ENCODE results near the gene PLAC8L1.

The PLAC8L1 gene

GRCh38 chr5:146059460-146060220 lies 45.7 kb downstream of the PLAC8L1 start:
- no peaks in the 10 kb centered on the region for H3K9me3 ChIP-seq (ENCODE audit: control insufficient read depth, insufficient read depth, low read length)
- H3K9me2 ChIP-seq (replicated peaks; ENCODE audit: control insufficient read depth, low read length) = no peaks in the 10 kb centered on the region
- H3K27ac ChIP-seq (ENCODE audit: low read depth, low read length) = no peak overlapping the region
- no peaks in the 10 kb centered on the region for H3F3A ChIP-seq (ENCODE audit: control insufficient read depth, insufficient read depth)
- no peaks in the 10 kb centered on the region for H4K20me1 ChIP-seq (ENCODE audit: control insufficient read depth, insufficient read depth, low read depth, low read length)
- no peak overlapping the region for H3K4me3 ChIP-seq (ENCODE audit: low read length)
- H3K4me1 ChIP-seq (ENCODE audit: control insufficient read depth, low read length) = no peaks in the 10 kb centered on the region
- TF ChIP-seq EZH2phosphoT487 (IDR thresholded peaks at IDR 0.05; ENCODE audit: borderline replicate concordance, low read length) = no peak
- no peak overlapping the region for H3K4me2 ChIP-seq (ENCODE audit: low read length)
- no peaks in the 10 kb centered on the region for H3K79me2 ChIP-seq (ENCODE audit: control insufficient read depth, low read length)
- no peaks in the 10 kb centered on the region for H3K36me3 ChIP-seq (ENCODE audit: control insufficient read depth, low read length)
- peaks cover 8% of the 10 kb centered on the region for H3K27me3 ChIP-seq (ENCODE audit: control insufficient read depth, low read length)

- Histone ChIP-seq H3K79me2 (ENCODE audit: control insufficient read depth, low read length) (no peaks in the 10 kb centered on the region), H3K27me3 (ENCODE audit: control insufficient read depth, low read length) (peaks cover 10% of the 10 kb centered on the region), H4K20me1 (ENCODE audit: control insufficient read depth, insufficient read depth, low read depth, low read length) (no peaks in the 10 kb centered on the region), H3K4me2 (ENCODE audit: low read length) (no peak overlapping the region), H3K36me3 (ENCODE audit: control insufficient read depth, low read length) (no peaks in the 10 kb centered on the region), H3F3A (ENCODE audit: control insufficient read depth, insufficient read depth) (no peaks in the 10 kb centered on the region), H3K4me1 (ENCODE audit: control insufficient read depth, low read length) (no peaks in the 10 kb centered on the region), H3K9me3 (ENCODE audit: control insufficient read depth, insufficient read depth, low read length) (no peaks in the 10 kb centered on the region), H3K27ac (ENCODE audit: low read depth, low read length) (no peak overlapping the region), H3K9me2 (replicated peaks; ENCODE audit: control insufficient read depth, low read length) (no peaks in the 10 kb centered on the region), H3K4me3 (ENCODE audit: low read length) (no peak overlapping the region)
- TF ChIP-seq EZH2phosphoT487 (IDR thresholded peaks at IDR 0.05; ENCODE audit: borderline replicate concordance, low read length) = no peak
- TF ChIP-seq, protein P1, sequence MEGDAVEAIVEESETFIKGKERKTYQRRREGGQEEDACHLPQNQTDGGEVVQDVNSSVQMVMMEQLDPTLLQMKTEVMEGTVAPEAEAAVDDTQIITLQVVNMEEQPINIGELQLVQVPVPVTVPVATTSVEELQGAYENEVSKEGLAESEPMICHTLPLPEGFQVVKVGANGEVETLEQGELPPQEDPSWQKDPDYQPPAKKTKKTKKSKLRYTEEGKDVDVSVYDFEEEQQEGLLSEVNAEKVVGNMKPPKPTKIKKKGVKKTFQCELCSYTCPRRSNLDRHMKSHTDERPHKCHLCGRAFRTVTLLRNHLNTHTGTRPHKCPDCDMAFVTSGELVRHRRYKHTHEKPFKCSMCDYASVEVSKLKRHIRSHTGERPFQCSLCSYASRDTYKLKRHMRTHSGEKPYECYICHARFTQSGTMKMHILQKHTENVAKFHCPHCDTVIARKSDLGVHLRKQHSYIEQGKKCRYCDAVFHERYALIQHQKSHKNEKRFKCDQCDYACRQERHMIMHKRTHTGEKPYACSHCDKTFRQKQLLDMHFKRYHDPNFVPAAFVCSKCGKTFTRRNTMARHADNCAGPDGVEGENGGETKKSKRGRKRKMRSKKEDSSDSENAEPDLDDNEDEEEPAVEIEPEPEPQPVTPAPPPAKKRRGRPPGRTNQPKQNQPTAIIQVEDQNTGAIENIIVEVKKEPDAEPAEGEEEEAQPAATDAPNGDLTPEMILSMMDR (IDR thresholded peaks at IDR 0.05; ENCODE audit: low read depth, low read length, poor library complexity, severe bottlenecking) = no peak
These were observed 49.9 kb downstream of the PLAC8L1 start for GRCh38 chr5:146055432-146055831.

- Histone ChIP-seq H3K4me1 (ENCODE audit: control insufficient read depth, low read length) (no peaks in the 10 kb centered on the region), H3K4me3 (ENCODE audit: low read length) (no peak overlapping the region), H3K27me3 (ENCODE audit: control insufficient read depth, low read length) (peaks cover 17% of the 10 kb centered on the region), H3K36me3 (ENCODE audit: control insufficient read depth, low read length) (no peaks in the 10 kb centered on the region), H3K27ac (ENCODE audit: low read depth, low read length) (no peak overlapping the region), H4K20me1 (ENCODE audit: control insufficient read depth, insufficient read depth, low read depth, low read length) (no peaks in the 10 kb centered on the region), H3K79me2 (ENCODE audit: control insufficient read depth, low read length) (no peaks in the 10 kb centered on the region), H3F3A (ENCODE audit: control insufficient read depth, insufficient read depth) (no peaks in the 10 kb centered on the region), H3K4me2 (ENCODE audit: low read length) (no peak overlapping the region), H3K9me3 (ENCODE audit: control insufficient read depth, insufficient read depth, low read length) (no peaks in the 10 kb centered on the region), H3K9me2 (replicated peaks; ENCODE audit: control insufficient read depth, low read length) (no peaks in the 10 kb centered on the region)
- no peak for TF ChIP-seq EZH2phosphoT487 (IDR thresholded peaks at IDR 0.05; ENCODE audit: borderline replicate concordance, low read length)
- TF ChIP-seq, protein P1 (IDR thresholded peaks at IDR 0.05; ENCODE audit: low read depth, low read length, poor library complexity, severe bottlenecking) = peak; percentile 42
These were observed 52.6 kb downstream of the PLAC8L1 start for GRCh38 chr5:146052780-146053179.

DNA sequence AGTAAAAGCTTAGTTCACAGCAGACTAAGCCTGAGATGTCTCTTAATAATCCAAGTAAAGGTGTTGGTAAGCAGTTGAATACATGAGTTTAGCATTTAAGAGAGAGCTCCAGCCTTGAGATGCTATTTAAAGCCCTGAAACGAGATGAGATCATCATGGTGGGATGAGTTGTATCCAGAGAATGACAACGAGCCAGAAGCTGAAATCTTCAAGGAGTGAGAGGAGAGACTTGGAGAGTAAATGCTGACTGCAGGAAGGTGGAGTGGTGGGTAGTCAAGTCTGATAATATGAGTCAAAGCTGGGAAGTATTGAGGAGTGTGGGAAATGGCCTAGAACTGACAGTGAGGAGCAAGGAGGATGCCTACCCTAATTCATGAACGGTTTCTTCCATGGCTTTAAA lies 53.7 kb downstream of the PLAC8L1 start:
- Histone ChIP-seq H3K4me1 (ENCODE audit: control insufficient read depth, low read length) (no peaks in the 10 kb centered on the region), H3K36me3 (ENCODE audit: control insufficient read depth, low read length) (no peaks in the 10 kb centered on the region), H4K20me1 (ENCODE audit: control insufficient read depth, insufficient read depth, low read depth, low read length) (no peaks in the 10 kb centered on the region), H3K79me2 (ENCODE audit: control insufficient read depth, low read length) (no peaks in the 10 kb centered on the region), H3K9me3 (ENCODE audit: control insufficient read depth, insufficient read depth, low read length) (no peaks in the 10 kb centered on the region), H3F3A (ENCODE audit: control insufficient read depth, insufficient read depth) (no peaks in the 10 kb centered on the region), H3K4me3 (ENCODE audit: low read length) (no peak overlapping the region), H3K4me2 (ENCODE audit: low read length) (no peak overlapping the region), H3K9me2 (replicated peaks; ENCODE audit: control insufficient read depth, low read length) (no peaks in the 10 kb centered on the region), H3K27me3 (ENCODE audit: control insufficient read depth, low read length) (peaks cover 20% of the 10 kb centered on the region), H3K27ac (ENCODE audit: low read depth, low read length) (no peak overlapping the region)
- no peak for TF ChIP-seq EZH2phosphoT487 (IDR thresholded peaks at IDR 0.05; ENCODE audit: borderline replicate concordance, low read length)
- TF ChIP-seq, protein P1 (IDR thresholded peaks at IDR 0.05; ENCODE audit: low read depth, low read length, poor library complexity, severe bottlenecking) = no peak

Measured in DOHH2 (cell line).